Astrocyte (in vitro differentiated cells and primary cell): ENCODE data around the gene KCNE1.
"Not testable (repeated sequence)": the region's sequence is repeated elsewhere in the genome, so short reads cannot be mapped to it uniquely, and the experiment has no call there.

ENCODE experiments used
- EZH2 ChIP-seq: IDR thresholded peaks from 2 replicates; pipeline ENCODE4 v1.6.1; 2012; ENCODE audit warnings: mild to moderate bottlenecking, low read length, inconsistent platforms; ENCODE audit not compliant: insufficient read depth
- TF ChIP-seq, protein P1 (sequence below): IDR thresholded peaks from 2 replicates; pipeline ENCODE4 v1.5.1; 2011; ENCODE audit warnings: low read depth, mild to moderate bottlenecking, inconsistent platforms, low read length, moderate library complexity; ENCODE audit not compliant: insufficient read depth

DNA sequence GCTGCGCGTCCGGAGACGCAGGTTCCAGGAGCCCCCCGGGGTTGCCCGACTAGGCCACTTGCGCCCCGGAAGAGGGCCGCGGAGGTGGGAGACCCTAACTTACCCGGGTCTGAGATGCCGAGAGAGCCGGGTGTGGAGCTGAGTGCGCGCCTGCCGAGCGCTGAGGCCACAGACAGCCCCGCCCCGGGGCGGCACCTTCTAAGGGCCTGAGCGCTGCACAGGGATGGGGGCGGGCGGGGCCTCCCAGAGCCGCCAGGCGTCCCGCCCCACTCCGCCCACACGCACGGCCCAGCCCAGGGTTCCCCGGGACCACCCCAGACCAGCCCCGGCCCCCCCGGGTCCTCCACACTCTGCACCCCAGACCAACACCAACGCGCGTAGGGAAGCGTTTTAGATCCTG lies 52.6 kb downstream of the KCNE1 start:
- TF ChIP-seq, protein P1, sequence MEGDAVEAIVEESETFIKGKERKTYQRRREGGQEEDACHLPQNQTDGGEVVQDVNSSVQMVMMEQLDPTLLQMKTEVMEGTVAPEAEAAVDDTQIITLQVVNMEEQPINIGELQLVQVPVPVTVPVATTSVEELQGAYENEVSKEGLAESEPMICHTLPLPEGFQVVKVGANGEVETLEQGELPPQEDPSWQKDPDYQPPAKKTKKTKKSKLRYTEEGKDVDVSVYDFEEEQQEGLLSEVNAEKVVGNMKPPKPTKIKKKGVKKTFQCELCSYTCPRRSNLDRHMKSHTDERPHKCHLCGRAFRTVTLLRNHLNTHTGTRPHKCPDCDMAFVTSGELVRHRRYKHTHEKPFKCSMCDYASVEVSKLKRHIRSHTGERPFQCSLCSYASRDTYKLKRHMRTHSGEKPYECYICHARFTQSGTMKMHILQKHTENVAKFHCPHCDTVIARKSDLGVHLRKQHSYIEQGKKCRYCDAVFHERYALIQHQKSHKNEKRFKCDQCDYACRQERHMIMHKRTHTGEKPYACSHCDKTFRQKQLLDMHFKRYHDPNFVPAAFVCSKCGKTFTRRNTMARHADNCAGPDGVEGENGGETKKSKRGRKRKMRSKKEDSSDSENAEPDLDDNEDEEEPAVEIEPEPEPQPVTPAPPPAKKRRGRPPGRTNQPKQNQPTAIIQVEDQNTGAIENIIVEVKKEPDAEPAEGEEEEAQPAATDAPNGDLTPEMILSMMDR = not testable (repeated sequence)
- TF ChIP-seq EZH2 = not testable (repeated sequence)
